GM19099 (cell line): ENCODE data around the gene SMIM5.

Source experiments
- POLR2A ChIP-seq: IDR thresholded peaks from 3 replicates; pipeline ENCODE4 v1.6.1; 2011; ENCODE audit warnings: low read depth; ENCODE audit not compliant: insufficient read length; ENCODE audit errors: extremely low read depth

SMIM5 gene

DNA sequence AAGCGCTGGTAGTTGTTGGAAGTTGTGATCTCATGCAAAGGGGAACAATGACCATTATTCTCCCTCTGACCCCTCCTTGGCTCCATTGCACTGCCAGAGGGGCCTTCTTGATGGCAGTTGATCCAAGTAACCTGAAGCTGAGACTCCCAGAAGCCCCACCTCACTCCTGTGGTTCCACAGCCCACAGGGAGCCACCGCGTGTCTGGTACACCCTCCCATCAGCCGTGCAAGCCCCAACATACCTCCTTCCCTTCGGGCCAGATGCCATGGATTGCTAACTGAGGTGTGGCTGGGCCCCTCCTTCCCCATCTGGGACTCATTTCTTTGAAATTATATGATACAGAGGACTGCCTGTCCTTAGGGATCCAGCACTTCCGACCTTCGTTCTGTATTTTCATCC, 51.7 kb downstream of the SMIM5 start:
- no peak for TF ChIP-seq POLR2A

DNA sequence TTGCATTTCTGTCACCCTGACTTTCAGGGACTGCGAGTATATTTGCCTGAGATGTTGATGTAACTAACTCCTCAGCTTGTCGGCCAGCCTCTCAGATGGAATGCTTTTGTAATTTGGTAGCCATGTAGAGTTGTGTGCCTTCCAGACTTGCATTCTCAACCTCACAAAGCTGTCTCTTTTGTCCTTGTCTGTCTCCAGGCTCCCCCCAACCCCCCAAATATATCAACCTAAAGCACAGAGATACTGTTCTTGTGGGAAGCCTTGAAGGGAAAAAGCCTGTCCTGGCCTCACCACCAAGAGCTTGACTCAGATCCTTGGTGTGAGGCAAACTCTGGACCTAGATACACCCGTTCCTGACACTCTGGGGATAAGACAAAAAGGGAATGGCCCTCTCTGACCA, 52.3 kb downstream of the SMIM5 start:
- no peak for TF ChIP-seq POLR2A

DNA sequence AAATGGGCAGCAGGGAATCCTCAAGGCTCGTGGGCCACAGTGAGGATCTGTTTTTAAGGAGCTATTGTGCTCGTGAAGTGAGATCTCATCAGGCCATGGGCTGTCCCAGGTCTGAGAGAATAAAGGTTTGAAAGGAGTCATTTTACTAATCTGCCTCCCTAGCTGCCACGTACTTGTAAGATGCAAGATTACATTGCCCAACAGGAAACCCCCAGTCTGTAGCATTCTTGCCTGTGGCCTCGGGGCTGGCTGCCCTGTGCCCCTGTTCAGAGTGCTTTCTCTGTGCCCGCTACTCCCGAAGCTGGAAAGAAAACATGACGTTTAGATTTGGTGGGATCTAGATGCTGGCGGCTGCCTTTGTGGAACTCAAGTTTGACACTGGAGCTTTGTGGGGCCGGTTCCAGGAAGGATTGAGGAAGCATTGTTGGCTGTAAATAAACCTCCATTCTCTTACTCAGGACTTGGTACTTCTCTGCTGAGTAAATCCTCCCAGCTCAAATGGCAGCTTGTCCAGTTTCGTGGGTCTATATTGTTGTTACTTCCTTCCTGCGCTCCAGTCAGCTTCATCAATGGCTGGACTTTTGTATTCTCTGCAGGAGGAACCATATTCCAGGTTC, 55.1 kb downstream of the SMIM5 start:
- TF ChIP-seq POLR2A, result no peak

DNA sequence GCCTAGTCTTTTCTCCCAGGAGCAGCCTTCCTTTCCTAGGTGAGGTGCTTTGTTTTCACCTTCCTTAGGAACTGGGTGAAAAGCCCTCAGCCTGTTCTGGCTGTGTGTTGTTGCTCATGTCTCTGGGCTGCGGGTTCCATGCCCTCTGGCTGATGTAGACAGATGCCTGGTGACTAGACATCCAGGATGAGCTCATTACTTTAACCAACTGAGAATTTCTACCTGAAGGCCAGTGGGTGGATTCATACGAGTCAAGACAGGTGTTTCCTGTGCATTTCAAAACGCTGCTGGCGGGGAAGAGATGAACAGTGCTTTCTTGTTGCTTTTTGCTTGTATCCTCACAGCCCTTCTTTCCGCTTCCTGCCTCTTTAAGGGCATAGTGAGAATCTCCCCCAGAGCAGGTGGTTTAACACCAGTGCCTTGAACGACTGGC, 56.2 kb downstream of the SMIM5 start:
- no peak for TF ChIP-seq POLR2A
